GM19023 (cell line): ENCODE measurements around the gene BRF1.
"Not testable (repeated sequence)": the region's sequence is repeated elsewhere in the genome, so short reads cannot be mapped to it uniquely, and the experiment has no call there.

Experiments
- ATAC-seq: cut with Tn5 transposase; IDR thresholded peaks from one replicate; pipeline ENCODE4 v1.9.1; 2021; ENCODE audit warnings: mild to moderate bottlenecking, moderate library complexity; ENCODE audit not compliant: unreplicated experiment

The BRF1 gene

GRCh38 chr14:105294142-105294597 lies 6.6 kb downstream of the BRF1 start:
- ATAC-seq, result no peak

GRCh38 chr14:105292826-105293711 lies 7.7 kb downstream of the BRF1 start:
- no peak for ATAC-seq

GRCh38 chr14:105290621-105291346 lies 10.0 kb downstream of the BRF1 start:
- ATAC-seq, result no peak

- not testable (repeated sequence) for ATAC-seq
These were observed 11.9 kb downstream of the BRF1 start for GRCh38 chr14:105288936-105289335.

- ATAC-seq, result no peak
These were observed 13.3 kb downstream of the BRF1 start for GRCh38 chr14:105287249-105288102.

GRCh38 chr14:105286759-105287144 lies 14.0 kb downstream of the BRF1 start:
- ATAC-seq, result no peak

- no peak for ATAC-seq
These were observed 15.6 kb downstream of the BRF1 start for GRCh38 chr14:105285174-105285573.

GRCh38 chr14:105283899-105284298 lies 16.9 kb downstream of the BRF1 start:
- ATAC-seq, result no peak

GRCh38 chr14:105283028-105283427 lies 17.8 kb downstream of the BRF1 start:
- ATAC-seq, result no peak

GRCh38 chr14:105282098-105282725 lies 18.6 kb downstream of the BRF1 start:
- no peak for ATAC-seq

GRCh38 chr14:105281371-105282097 lies 19.3 kb downstream of the BRF1 start:
- ATAC-seq, result no peak

- ATAC-seq, result no peak
These were observed 20.3 kb downstream of the BRF1 start for GRCh38 chr14:105280525-105280924.

GRCh38 chr14:105279642-105280361 lies 21.0 kb downstream of the BRF1 start:
- ATAC-seq, result no peak

- ATAC-seq, result not testable (repeated sequence)
These were observed 23.4 kb downstream of the BRF1 start for GRCh38 chr14:105277448-105277847.

- ATAC-seq, result no peak
These were observed 25.4 kb downstream of the BRF1 start for GRCh38 chr14:105275267-105275946.

- ATAC-seq, result no peak
These were observed 26.2 kb downstream of the BRF1 start for GRCh38 chr14:105274637-105275036.

- ATAC-seq, result no peak
These were observed 27.7 kb downstream of the BRF1 start for GRCh38 chr14:105273062-105273461.

- ATAC-seq, result no peak
These were observed 28.2 kb downstream of the BRF1 start for GRCh38 chr14:105272623-105273022.
